ENCODE measurements around the gene TENT4A. TPM values are rescaled to one million over a fixed set of nuclear protein-coding genes. Genes with fewer than 3 reads are reported as not detected.
A peak's percentile ranks its signal among the peaks of the same experiment; 100 is the strongest.

The TENT4A gene
- total and polyA plus RNA-seq, 2 of the 4 experiments (the other 2 are of a cell fraction): 5.9 to 17.2 TPM

DNA sequence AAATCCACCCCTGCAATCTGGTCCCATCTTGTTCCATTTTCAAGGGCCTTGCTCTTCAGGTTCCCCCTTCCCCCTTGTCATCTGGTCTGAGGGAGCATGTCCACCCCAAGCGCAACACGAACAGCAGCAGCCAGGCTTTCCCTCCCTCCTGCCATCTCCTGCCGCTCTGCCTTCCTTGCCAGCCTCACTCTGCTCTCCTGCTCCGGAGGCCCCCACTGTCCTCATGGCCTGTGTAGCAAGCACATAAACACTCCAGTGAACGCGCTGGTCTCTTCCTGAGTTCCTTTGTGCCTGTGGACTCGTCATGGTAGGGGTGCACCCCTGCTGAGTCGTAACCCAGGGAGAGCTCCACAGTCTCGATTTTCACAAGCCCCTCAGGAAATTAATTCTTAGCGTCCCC, 29.9 kb downstream of the TENT4A start:
- BruUV-seq (replicated peaks): no TSS peak

More for the DNA sequence above, 29.9 kb downstream of the TENT4A start:
- CTCF ChIA-PET: no interaction called here
- Histone ChIP-seq H3K79me1 (ENCODE audit: low read depth in 1 of 2, low read length in 2 of 2) (peaks cover 47 to 66% of the 10 kb centered on the region in 2 experiments), H4K20me1 (ENCODE audit: insufficient read depth, low read length) (peaks cover 45% of the 10 kb centered on the region), H2AK9ac (replicated peaks; ENCODE audit: low read depth, low read length, poor library complexity) (peak overlapping the region; percentile 24), H3K56ac (ENCODE audit: extremely low read depth, insufficient read depth, low read length) (no peak overlapping the region), H4K5ac (ENCODE audit: low read depth, low read length) (no peak overlapping the region), H3K9ac (ENCODE audit: low read depth, low read length) (no peak overlapping the region), H3K4me2 (ENCODE audit: low read depth, low read length) (no peak overlapping the region), H3K27me3 (ENCODE audit: control insufficient read depth, insufficient read depth, low read length) (no peaks in the 10 kb centered on the region), H3K9me3 (ENCODE audit: control insufficient read depth, insufficient read depth, low read length) (no peaks in the 10 kb centered on the region), H4K91ac (ENCODE audit: insufficient read depth, low read depth, low read length) (no peak overlapping the region), H3K36me3 (ENCODE audit: control insufficient read depth, insufficient read depth, low read length) (peaks cover 45% of the 10 kb centered on the region), H3K9me1 (ENCODE audit: insufficient read depth, low read length) (peaks cover 4% of the 10 kb centered on the region), H2BK15ac (ENCODE audit: low read depth, low read length) (no peak overlapping the region), H2AFZ (replicated peaks; ENCODE audit: low read length, poor library complexity) (no peak overlapping the region), H3K4me1 (ENCODE audit: control insufficient read depth, insufficient read depth, low read length) (peaks cover 2% of the 10 kb centered on the region), H2BK20ac (ENCODE audit: low read depth, low read length) (no peak overlapping the region), H3K4ac (ENCODE audit: low read depth, low read length) (no peak overlapping the region), H3K18ac (ENCODE audit: low read depth, low read length) (no peak overlapping the region), H3K4me3 (ENCODE audit: insufficient read depth, low read depth, low read length) (no peak overlapping the region), H3K27ac (ENCODE audit: insufficient read depth, low read length) (no peak overlapping the region), H2AK5ac (ENCODE audit: low read depth, low read length) (no peak overlapping the region), H3K14ac (replicated peaks; ENCODE audit: low read depth, low read length) (no peak overlapping the region), H2BK120ac (ENCODE audit: low read depth, low read length) (no peak overlapping the region), H4K8ac (ENCODE audit: low read depth in 2 of 2, low read length in 2 of 2) (no peak overlapping the region), H3K23ac (ENCODE audit: low read depth, low read length) (no peak overlapping the region), H2BK5ac (ENCODE audit: low read depth, low read length, poor library complexity, severe bottlenecking) (no peak overlapping the region)
- in situ Hi-C loops (cut with MboI; ENCODE audit: low sequenced_read_pairs): loop anchor here (25.0 kb wide), 1 partner anchor 1256 kb away; no protein-coding TSS in a partner anchor
- DNase-seq: no peak
- TF ChIP-seq, protein P1, sequence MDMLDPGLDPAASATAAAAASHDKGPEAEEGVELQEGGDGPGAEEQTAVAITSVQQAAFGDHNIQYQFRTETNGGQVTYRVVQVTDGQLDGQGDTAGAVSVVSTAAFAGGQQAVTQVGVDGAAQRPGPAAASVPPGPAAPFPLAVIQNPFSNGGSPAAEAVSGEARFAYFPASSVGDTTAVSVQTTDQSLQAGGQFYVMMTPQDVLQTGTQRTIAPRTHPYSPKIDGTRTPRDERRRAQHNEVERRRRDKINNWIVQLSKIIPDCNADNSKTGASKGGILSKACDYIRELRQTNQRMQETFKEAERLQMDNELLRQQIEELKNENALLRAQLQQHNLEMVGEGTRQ (IDR thresholded peaks at IDR 0.05; ENCODE audit: low read depth, low read length): no peak
- TF ChIP-seq MXI1 (IDR thresholded peaks at IDR 0.05; ENCODE audit: borderline replicate concordance, low read depth, low read length): no peak
- no peak for TF ChIP-seq FOS (IDR thresholded peaks at IDR 0.05; ENCODE audit: low read depth, low read length)
- TF ChIP-seq CHD1 (IDR thresholded peaks at IDR 0.05; ENCODE audit: low read depth, low read length): no peak
- TF ChIP-seq, protein P2, sequence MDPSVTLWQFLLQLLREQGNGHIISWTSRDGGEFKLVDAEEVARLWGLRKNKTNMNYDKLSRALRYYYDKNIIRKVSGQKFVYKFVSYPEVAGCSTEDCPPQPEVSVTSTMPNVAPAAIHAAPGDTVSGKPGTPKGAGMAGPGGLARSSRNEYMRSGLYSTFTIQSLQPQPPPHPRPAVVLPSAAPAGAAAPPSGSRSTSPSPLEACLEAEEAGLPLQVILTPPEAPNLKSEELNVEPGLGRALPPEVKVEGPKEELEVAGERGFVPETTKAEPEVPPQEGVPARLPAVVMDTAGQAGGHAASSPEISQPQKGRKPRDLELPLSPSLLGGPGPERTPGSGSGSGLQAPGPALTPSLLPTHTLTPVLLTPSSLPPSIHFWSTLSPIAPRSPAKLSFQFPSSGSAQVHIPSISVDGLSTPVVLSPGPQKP (IDR thresholded peaks at IDR 0.05; ENCODE audit: borderline replicate concordance, low read depth, low read length): no peak
- TF ChIP-seq MAFK (IDR thresholded peaks at IDR 0.05; ENCODE audit: low read depth, low read length): no peak
- TF ChIP-seq NFE2L2 (IDR thresholded peaks at IDR 0.05; ENCODE audit: low read depth, low read length): no peak
- no peak for TF ChIP-seq MAZ (IDR thresholded peaks at IDR 0.05; ENCODE audit: borderline replicate concordance, low read depth, low read length)
- TF ChIP-seq, protein P3, sequence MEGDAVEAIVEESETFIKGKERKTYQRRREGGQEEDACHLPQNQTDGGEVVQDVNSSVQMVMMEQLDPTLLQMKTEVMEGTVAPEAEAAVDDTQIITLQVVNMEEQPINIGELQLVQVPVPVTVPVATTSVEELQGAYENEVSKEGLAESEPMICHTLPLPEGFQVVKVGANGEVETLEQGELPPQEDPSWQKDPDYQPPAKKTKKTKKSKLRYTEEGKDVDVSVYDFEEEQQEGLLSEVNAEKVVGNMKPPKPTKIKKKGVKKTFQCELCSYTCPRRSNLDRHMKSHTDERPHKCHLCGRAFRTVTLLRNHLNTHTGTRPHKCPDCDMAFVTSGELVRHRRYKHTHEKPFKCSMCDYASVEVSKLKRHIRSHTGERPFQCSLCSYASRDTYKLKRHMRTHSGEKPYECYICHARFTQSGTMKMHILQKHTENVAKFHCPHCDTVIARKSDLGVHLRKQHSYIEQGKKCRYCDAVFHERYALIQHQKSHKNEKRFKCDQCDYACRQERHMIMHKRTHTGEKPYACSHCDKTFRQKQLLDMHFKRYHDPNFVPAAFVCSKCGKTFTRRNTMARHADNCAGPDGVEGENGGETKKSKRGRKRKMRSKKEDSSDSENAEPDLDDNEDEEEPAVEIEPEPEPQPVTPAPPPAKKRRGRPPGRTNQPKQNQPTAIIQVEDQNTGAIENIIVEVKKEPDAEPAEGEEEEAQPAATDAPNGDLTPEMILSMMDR (conservative IDR thresholded peaks at IDR 0.05; ENCODE audit: low read depth, low read length): no peak
- no peak for TF ChIP-seq POLR2A (IDR thresholded peaks at IDR 0.05; ENCODE audit: low read depth, low read length)
- TF ChIP-seq BHLHE40 (IDR thresholded peaks at IDR 0.05; ENCODE audit: low read depth, low read length): no peak
- TF ChIP-seq RCOR1 (IDR thresholded peaks at IDR 0.05; ENCODE audit: insufficient replicate concordance, low read length): no peak
- 71% methylated on average over 7 of the region's 10 CpGs; no CpG with 5 or more reads in 1 of the 2 experiments for WGBS, 2 experiments (ENCODE audit: extremely low coverage in 2 of 2, insufficient read length in 1 of 2)
- intact Hi-C loops (cut with micrococcal nuclease): loop anchor here (10.0 kb wide), 1 partner anchor 368 kb away; the partner anchor contains the start of gene MED10
- ATAC-seq (ENCODE audit: low read depth): no peak
- POLR2A ChIA-PET (ENCODE audit: unreplicated experiment): no interaction called here
- dilution Hi-C loops (cut with HindIII; ENCODE audit: low sequenced_read_pairs, unreplicated experiment): no loop called here
